Measurements from ENCODE around the gene HAND1. TPM values are rescaled to one million over a fixed set of nuclear protein-coding genes. Genes with fewer than 3 reads are reported as not detected.

Gene HAND1
- polyA plus RNA-seq, 6 donors from 2014 or later = not detected

DNA sequence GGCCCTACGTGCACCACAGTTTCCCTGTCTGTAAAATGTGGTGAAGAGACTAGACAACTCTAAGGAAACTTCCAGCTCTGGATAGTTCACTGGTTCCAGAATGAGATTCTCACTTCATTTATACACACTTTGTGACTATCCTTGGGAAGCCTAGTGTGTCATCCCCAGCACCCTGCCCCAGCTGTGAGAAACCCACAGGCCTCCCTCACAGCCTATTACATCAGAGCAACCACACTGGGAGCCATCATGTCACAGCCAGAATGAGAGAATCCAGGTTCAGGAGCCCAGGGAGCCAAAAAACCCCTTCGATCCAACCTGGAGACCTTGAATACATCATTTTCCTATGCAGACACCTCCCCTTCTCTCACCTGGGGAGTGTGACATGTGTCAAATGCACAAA lies 21.0 kb upstream of the HAND1 start:
- no peak overlapping the region for H3K4me3 Mint-ChIP-seq
- peaks cover 39 to 47% (median 39%) of the 10 kb centered on the region in 3 donors for H3K27me3 Mint-ChIP-seq
- H3K36me3 Mint-ChIP-seq = no peaks in the 10 kb centered on the region
- no peak overlapping the region for H3K27ac Mint-ChIP-seq
- ATAC-seq (ENCODE audit: low read depth in 2 of 2) = no peak
- H3K9me3 Mint-ChIP-seq = peaks cover 0 to 1% (median 0%) of the 10 kb centered on the region in 7 donors
- DNase-seq = no peak
- H3K4me1 Mint-ChIP-seq = peaks cover 5 to 13% (median 5%) of the 10 kb centered on the region in 3 donors

- peaks cover 43 to 51% (median 43%) of the 10 kb centered on the region in 3 donors for H3K27me3 Mint-ChIP-seq
- peaks cover 3 to 11% (median 3%) of the 10 kb centered on the region in 3 donors for H3K4me1 Mint-ChIP-seq
- no peak for DNase-seq
- ATAC-seq (ENCODE audit: low read depth in 2 of 2) = no peak
- H3K4me3 Mint-ChIP-seq = no peak overlapping the region
- peaks cover 0 to 1% (median 0%) of the 10 kb centered on the region in 7 donors for H3K9me3 Mint-ChIP-seq
- H3K36me3 Mint-ChIP-seq = no peaks in the 10 kb centered on the region
- peak overlapping the region in 1 of 6 donors; percentile 53 for H3K27ac Mint-ChIP-seq
These were observed 20.6 kb upstream of the HAND1 start for GRCh38 chr5:154498591-154498990.

DNA sequence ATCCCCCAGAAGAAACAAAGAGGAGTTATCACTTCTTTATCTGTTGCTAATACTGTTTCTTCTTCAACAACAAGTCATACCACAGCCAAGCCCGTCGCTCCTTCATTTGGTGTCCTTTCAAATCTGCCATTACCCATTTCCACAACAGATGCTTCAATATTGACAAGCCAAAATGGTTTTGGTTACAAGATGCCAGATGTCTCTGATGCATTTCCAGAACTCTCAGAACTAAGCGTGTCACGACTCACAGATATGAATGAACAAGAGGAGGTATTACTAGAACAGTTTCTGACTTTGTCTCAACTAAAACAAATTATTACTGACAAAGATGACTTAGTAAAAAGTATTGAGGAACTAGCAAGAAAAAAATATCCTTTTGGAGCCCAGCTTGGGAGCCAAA lies 16.0 kb upstream of the HAND1 start:
- Mint-ChIP-seq H3K27me3 (peaks cover 47 to 73% (median 62%) of the 10 kb centered on the region in 3 donors), H3K9me3 (peaks cover 0 to 4% (median 0%) of the 10 kb centered on the region in 7 donors), H3K36me3 (no peaks in the 10 kb centered on the region), H3K4me3 (no peak overlapping the region), H3K27ac (no peak overlapping the region), H3K4me1 (no peaks in the 10 kb centered on the region)
- no peak for DNase-seq
- no peak for ATAC-seq (ENCODE audit: low read depth in 2 of 2)

GRCh38 chr5:154493274-154493673 lies 15.2 kb upstream of the HAND1 start:
- peaks cover 42 to 65% (median 60%) of the 10 kb centered on the region in 3 donors for H3K27me3 Mint-ChIP-seq
- no peak for DNase-seq
- H3K36me3 Mint-ChIP-seq = no peaks in the 10 kb centered on the region
- no peak for ATAC-seq (ENCODE audit: low read depth in 2 of 2)
- peaks cover 0 to 4% (median 0%) of the 10 kb centered on the region in 7 donors for H3K9me3 Mint-ChIP-seq
- H3K27ac Mint-ChIP-seq = no peak overlapping the region
- H3K4me3 Mint-ChIP-seq = no peak overlapping the region
- H3K4me1 Mint-ChIP-seq = no peaks in the 10 kb centered on the region

GRCh38 chr5:154491941-154492340 lies 13.9 kb upstream of the HAND1 start:
- H3K9me3 Mint-ChIP-seq = peaks cover 0 to 4% (median 0%) of the 10 kb centered on the region in 7 donors
- peak overlapping the region in 1 of 8 donors; percentile 5 for H3K4me3 Mint-ChIP-seq
- peaks cover 51 to 69% (median 63%) of the 10 kb centered on the region in 3 donors for H3K27me3 Mint-ChIP-seq
- DNase-seq (no peak), ATAC-seq (ENCODE audit: low read depth in 2 of 2) (no peak)
- no peaks in the 10 kb centered on the region for H3K4me1 Mint-ChIP-seq
- H3K27ac Mint-ChIP-seq = no peak overlapping the region
- H3K36me3 Mint-ChIP-seq = no peaks in the 10 kb centered on the region

GRCh38 chr5:154487541-154487940 lies 9.5 kb upstream of the HAND1 start:
- ATAC-seq (ENCODE audit: low read depth in 2 of 2) = no peak

GRCh38 chr5:154486427-154486866 lies 8.4 kb upstream of the HAND1 start:
- ATAC-seq (ENCODE audit: low read depth in 2 of 2) (no peak), DNase-seq (no peak)
- Mint-ChIP-seq H3K4me1 (peaks cover 12 to 22% (median 15%) of the 10 kb centered on the region in 3 donors), H3K36me3 (no peaks in the 10 kb centered on the region), H3K27ac (no peak overlapping the region), H3K27me3 (peaks cover 76 to 86% (median 81%) of the 10 kb centered on the region in 3 donors), H3K9me3 (peaks cover 0 to 7% (median 3%) of the 10 kb centered on the region in 7 donors), H3K4me3 (no peak overlapping the region)

More at GRCh38 chr5:154487541-154487940, 9.5 kb upstream of the HAND1 start:
- H3K9me3 Mint-ChIP-seq = peaks cover 0 to 7% (median 3%) of the 10 kb centered on the region in 7 donors
- H3K36me3 Mint-ChIP-seq = no peaks in the 10 kb centered on the region
- H3K4me1 Mint-ChIP-seq = peaks cover 11 to 18% (median 15%) of the 10 kb centered on the region in 3 donors
- H3K27me3 Mint-ChIP-seq = peaks cover 66 to 85% (median 80%) of the 10 kb centered on the region in 3 donors
- no peak overlapping the region for H3K27ac Mint-ChIP-seq
- DNase-seq = no peak
- H3K4me3 Mint-ChIP-seq = no peak overlapping the region

DNA sequence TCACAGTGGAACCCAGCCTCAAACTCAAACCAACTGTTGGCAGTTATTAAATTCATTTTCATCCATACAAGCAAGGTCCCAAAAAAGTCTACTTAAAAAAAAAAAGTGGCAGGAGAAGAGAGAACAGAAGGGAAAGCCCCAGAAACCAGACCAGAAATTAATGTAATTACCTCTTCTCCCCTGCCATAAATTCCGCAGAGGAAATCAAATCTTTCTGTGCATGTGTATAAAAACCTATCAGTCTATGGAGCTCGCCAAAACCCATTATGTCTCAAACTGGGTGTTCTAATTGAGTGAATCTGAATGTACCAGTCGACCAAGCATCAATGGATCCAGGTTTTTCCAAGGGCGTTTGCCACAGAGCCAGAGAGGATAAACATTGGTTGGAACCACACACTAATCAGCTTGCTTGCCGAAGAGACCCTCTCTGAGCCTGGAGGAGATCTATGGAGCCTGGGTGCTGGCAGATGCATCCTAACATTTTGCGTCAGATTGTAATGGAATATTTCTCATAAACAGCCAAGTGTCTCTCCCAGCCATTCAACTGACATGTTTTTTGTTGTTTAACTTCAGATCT lies 7.9 kb upstream of the HAND1 start:
- Mint-ChIP-seq H3K9me3 (peaks cover 0 to 7% (median 3%) of the 10 kb centered on the region in 7 donors), H3K4me3 (no peak overlapping the region), H3K4me1 (peaks cover 12 to 22% (median 15%) of the 10 kb centered on the region in 3 donors), H3K27me3 (peaks cover 77 to 90% (median 83%) of the 10 kb centered on the region in 3 donors), H3K27ac (peak overlapping the region in 1 of 6 donors; percentile 18), H3K36me3 (no peaks in the 10 kb centered on the region)
- DNase-seq (no peak), ATAC-seq (ENCODE audit: low read depth in 2 of 2) (no peak)

GRCh38 chr5:154485096-154485491 lies 7.1 kb upstream of the HAND1 start:
- peaks cover 12 to 29% (median 20%) of the 10 kb centered on the region in 3 donors for H3K4me1 Mint-ChIP-seq
- ATAC-seq (ENCODE audit: low read depth in 2 of 2) = no peak
- no peaks in the 10 kb centered on the region for H3K36me3 Mint-ChIP-seq
- no peak overlapping the region for H3K4me3 Mint-ChIP-seq
- no peak for DNase-seq
- peaks cover 0 to 8% (median 3%) of the 10 kb centered on the region in 7 donors for H3K9me3 Mint-ChIP-seq
- peaks cover 77 to 92% (median 90%) of the 10 kb centered on the region in 3 donors for H3K27me3 Mint-ChIP-seq
- H3K27ac Mint-ChIP-seq = no peak overlapping the region

DNA sequence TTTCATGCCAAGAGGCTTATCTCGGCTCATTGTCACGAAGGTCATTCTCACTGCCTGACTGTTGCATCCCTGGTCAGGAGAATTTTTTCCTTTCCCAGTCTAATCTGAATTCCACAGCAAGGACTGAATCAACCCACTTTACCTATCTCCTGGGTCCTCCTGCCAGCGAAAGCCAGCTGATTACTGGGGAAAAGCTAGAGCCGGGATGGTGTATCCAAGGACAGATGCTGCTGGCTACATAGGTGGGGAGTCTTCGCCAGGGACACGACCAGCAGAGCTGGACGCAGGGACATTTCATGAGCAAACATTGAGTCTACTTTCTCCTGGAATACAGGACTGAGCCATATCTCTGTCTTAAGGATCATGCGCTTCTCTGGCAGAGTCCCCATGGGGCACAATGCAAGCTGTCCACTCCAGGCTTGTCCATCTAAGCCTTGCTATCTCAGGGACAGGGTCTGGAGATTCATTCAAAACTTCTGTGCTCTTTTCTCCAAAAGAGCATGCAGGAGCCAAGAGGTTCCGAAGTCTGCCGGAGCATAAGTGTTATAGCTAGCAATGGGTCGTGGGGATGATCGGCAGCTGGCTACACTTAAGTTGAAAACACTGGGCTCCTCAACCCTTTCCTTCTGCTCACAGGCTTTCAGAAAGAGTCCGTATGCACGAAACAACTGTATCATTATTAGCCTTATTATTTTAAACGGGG lies 6.5 kb upstream of the HAND1 start:
- peaks cover 77 to 94% (median 90%) of the 10 kb centered on the region in 3 donors for H3K27me3 Mint-ChIP-seq
- no peak for ATAC-seq (ENCODE audit: low read depth in 2 of 2)
- H3K27ac Mint-ChIP-seq = peak overlapping the region in 4 of 6 donors; percentile 3 to 91 (median 76)
- peaks cover 0 to 4% of the 10 kb centered on the region in 2 donors for H3K36me3 Mint-ChIP-seq
- peaks cover 0 to 9% (median 5%) of the 10 kb centered on the region in 7 donors for H3K9me3 Mint-ChIP-seq
- no peak for DNase-seq
- H3K4me1 Mint-ChIP-seq = peaks cover 16 to 32% (median 23%) of the 10 kb centered on the region in 3 donors
- H3K4me3 Mint-ChIP-seq = peak overlapping the region in 4 of 8 donors; percentile 16 to 83 (median 70)

DNA sequence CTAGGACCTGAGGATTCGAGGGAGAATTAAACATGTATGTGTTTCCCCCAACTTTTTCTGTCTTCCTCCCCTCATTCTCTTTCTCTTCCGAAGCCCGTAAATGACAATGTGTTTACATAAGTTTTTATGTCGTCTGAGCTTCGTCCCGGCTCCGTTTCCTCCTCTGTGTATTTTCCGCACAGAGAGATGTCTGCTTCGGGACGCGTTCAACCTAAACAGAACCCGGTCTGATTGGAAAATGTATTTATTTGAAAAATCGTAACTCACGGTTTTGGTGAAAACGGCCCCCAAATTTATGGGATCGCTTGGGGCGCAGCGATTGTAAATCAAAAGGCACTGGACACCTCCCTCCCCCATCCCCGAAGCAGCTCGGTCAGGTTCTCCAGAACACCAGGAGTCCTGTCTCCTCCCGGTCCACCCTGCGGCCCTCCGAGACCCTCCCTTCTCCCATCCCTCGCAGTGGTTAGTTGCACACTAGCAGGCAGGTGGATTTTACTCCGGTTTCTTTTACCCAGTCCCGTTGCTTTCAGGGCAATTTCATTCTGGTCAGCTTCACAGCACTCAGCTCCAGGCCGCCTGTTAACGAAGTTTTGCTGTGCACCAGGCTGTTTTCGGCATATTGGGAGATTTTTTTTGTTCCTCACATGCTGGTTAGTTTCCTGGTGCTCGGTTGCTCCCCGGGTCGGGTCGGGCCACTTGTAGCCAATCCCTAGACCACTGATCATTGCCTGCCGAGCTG lies 5.8 kb upstream of the HAND1 start:
- ATAC-seq (ENCODE audit: low read depth in 2 of 2) = no peak
- peak overlapping the region in 3 of 6 donors; percentile 68 to 91 (median 83) for H3K27ac Mint-ChIP-seq

GRCh38 chr5:154482528-154483449 lies 4.8 kb upstream of the HAND1 start:
- ATAC-seq (ENCODE audit: low read depth in 2 of 2) = no peak
- Mint-ChIP-seq H3K9me3 (peaks cover 0 to 11% (median 5%) of the 10 kb centered on the region in 7 donors), H3K36me3 (peaks cover 0 to 8% of the 10 kb centered on the region in 2 donors), H3K4me3 (peak overlapping the region in 6 of 8 donors; percentile 13 to 78 (median 56)), H3K4me1 (peaks cover 21 to 43% (median 28%) of the 10 kb centered on the region in 3 donors), H3K27me3 (peaks cover 80 to 91% (median 86%) of the 10 kb centered on the region in 3 donors), H3K27ac (peak overlapping the region in 4 of 6 donors; percentile 40 to 90 (median 78))
- DNase-seq = no peak

More for the DNA sequence above, 5.8 kb upstream of the HAND1 start:
- Mint-ChIP-seq H3K4me1 (peaks cover 21 to 39% (median 28%) of the 10 kb centered on the region in 3 donors), H3K27me3 (peaks cover 82 to 95% (median 91%) of the 10 kb centered on the region in 3 donors), H3K9me3 (peaks cover 0 to 11% (median 5%) of the 10 kb centered on the region in 7 donors), H3K36me3 (peaks cover 0 to 8% of the 10 kb centered on the region in 2 donors), H3K4me3 (peak overlapping the region in 5 of 8 donors; percentile 12 to 83 (median 23))
- DNase-seq = no peak
